Stimulated activated CD8-positive, alpha-beta memory T cell treated with anti-CD3 and anti-CD28 coated beads, Interleukin-12 subunit alpha, Interleukin-12 subunit beta, amount 100 ng/mL, for 24 hours (primary cell): ENCODE measurements around the gene DNAJB8.

Experiments used
- DNase-seq: peaks from one replicate; pipeline ENCODE4 v3.0.0-alpha.2; 2020; ENCODE audit errors: extremely low read depth

Gene DNAJB8

GRCh38 chr3:128493570-128494366 lies 27.1 kb upstream of the DNAJB8 start:
- no peak for DNase-seq

- no peak for DNase-seq
Measured at GRCh38 chr3:128492671-128493569, 26.2 kb upstream of the DNAJB8 start, which contains the start of gene GATA2. Gene GATA2 (minus strand): TSS chr3:128493201. CDS start chr3:128487031, 6,170 bp downstream.

- DNase-seq, result no peak
Measured at GRCh38 chr3:128491941-128492670, 25.4 kb upstream of the DNAJB8 start.

GRCh38 chr3:128491691-128491940 lies 24.9 kb upstream of the DNAJB8 start:
- no peak for DNase-seq

GRCh38 chr3:128490915-128491690 lies 24.4 kb upstream of the DNAJB8 start:
- DNase-seq, result no peak

GRCh38 chr3:128490650-128490914 lies 23.9 kb upstream of the DNAJB8 start:
- DNase-seq, result no peak

GRCh38 chr3:128489927-128490649 lies 23.4 kb upstream of the DNAJB8 start:
- DNase-seq, result no peak

GRCh38 chr3:128489674-128489926 lies 22.9 kb upstream of the DNAJB8 start:
- no peak for DNase-seq

- DNase-seq, result no peak
Measured at GRCh38 chr3:128488991-128489673, 22.4 kb upstream of the DNAJB8 start.

GRCh38 chr3:128488636-128488990 lies 21.9 kb upstream of the DNAJB8 start:
- no peak for DNase-seq

- DNase-seq, result no peak
Measured at GRCh38 chr3:128487813-128488635, 21.3 kb upstream of the DNAJB8 start.

- DNase-seq, result no peak
Measured at GRCh38 chr3:128487538-128487812, 20.8 kb upstream of the DNAJB8 start.

- DNase-seq, result no peak
Measured at GRCh38 chr3:128486681-128487537, 20.2 kb upstream of the DNAJB8 start.

- DNase-seq, result no peak
Measured at GRCh38 chr3:128486205-128486628, 19.5 kb upstream of the DNAJB8 start.

GRCh38 chr3:128485282-128486204 lies 18.9 kb upstream of the DNAJB8 start:
- no peak for DNase-seq

- DNase-seq, result no peak
Measured at GRCh38 chr3:128484404-128485281, 18.0 kb upstream of the DNAJB8 start.
